ENCODE data around the gene MTARC2. TPM values are rescaled to one million over a fixed set of nuclear protein-coding genes. Genes with fewer than 3 reads are reported as not detected.

MTARC2 gene
- total RNA-seq, 2 donors from 2014 or later = 12.3 to 14.5 TPM

- H3K36me3 Mint-ChIP-seq (ENCODE audit: low read depth) = no peaks in the 10 kb centered on the region
- TF ChIP-seq CTCF (conservative IDR thresholded peaks at IDR 0.05) = no peak
Measured at GRCh38 chr1:220727519-220727918, 20.6 kb upstream of the MTARC2 start.

GRCh38 chr1:220730486-220730885 is 17.6 kb upstream of the MTARC2 start:
- no peak overlapping the region for H3K4me3 ChIP-seq (ENCODE audit: low read length)
- no peak overlapping the region for H3K9ac ChIP-seq (ENCODE audit: extremely low read depth, low read length, poor library complexity, severe bottlenecking)
- DNase-seq = no peak
- Mint-ChIP-seq H3K27me3 (ENCODE audit: insufficient read depth) (peaks cover 5% of the 10 kb centered on the region), H3K4me3 (no peak overlapping the region), H3K9me3 (no peaks in the 10 kb centered on the region), H3K27ac (no peak overlapping the region), H3K36me3 (ENCODE audit: low read depth) (no peaks in the 10 kb centered on the region), H3K4me1 (peaks cover 3% of the 10 kb centered on the region)
- H3K27ac ChIP-seq (ENCODE audit: low read depth, low read length) = no peak overlapping the region
- H3K36me3 ChIP-seq (ENCODE audit: control insufficient read depth, insufficient read depth, low read length) = no peaks in the 10 kb centered on the region
- H3K4me1 ChIP-seq (ENCODE audit: control insufficient read depth, insufficient read depth, low read length) = no peaks in the 10 kb centered on the region
- no peak for TF ChIP-seq CTCF (conservative IDR thresholded peaks at IDR 0.05)
- peaks cover 4% of the 10 kb centered on the region for H3K9me3 ChIP-seq (ENCODE audit: control insufficient read depth, low read length)
- 81 to 100% methylated on average over 1 to 2 of the region's 2 CpGs for WGBS, 2 experiments (ENCODE audit: insufficient coverage in 1 of 2, insufficient read length in 1 of 2)
- no peaks in the 10 kb centered on the region for H3K27me3 ChIP-seq (ENCODE audit: control insufficient read depth, insufficient read depth, low read length, poor library complexity, severe bottlenecking)

More at GRCh38 chr1:220727519-220727918, 20.6 kb upstream of the MTARC2 start:
- Mint-ChIP-seq H3K9me3 (no peaks in the 10 kb centered on the region), H3K4me3 (no peak overlapping the region), H3K27ac (no peak overlapping the region), H3K4me1 (no peaks in the 10 kb centered on the region), H3K27me3 (ENCODE audit: insufficient read depth) (no peaks in the 10 kb centered on the region)
- H3K27me3 ChIP-seq (ENCODE audit: control insufficient read depth, insufficient read depth, low read length, poor library complexity, severe bottlenecking) = no peaks in the 10 kb centered on the region
- no peaks in the 10 kb centered on the region for H3K36me3 ChIP-seq (ENCODE audit: control insufficient read depth, insufficient read depth, low read length)
- H3K4me3 ChIP-seq (ENCODE audit: low read length) = no peak overlapping the region
- H3K9me3 ChIP-seq (ENCODE audit: control insufficient read depth, low read length) = peaks cover under 1% of the 10 kb centered on the region
- WGBS, 2 experiments (ENCODE audit: insufficient coverage in 1 of 2, insufficient read length in 1 of 2) = 95% methylated on average over 1 of the region's 1 CpG; no CpG with 5 or more reads in 1 of the 2 experiments
- H3K9ac ChIP-seq (ENCODE audit: extremely low read depth, low read length, poor library complexity, severe bottlenecking) = no peak overlapping the region
- no peak overlapping the region for H3K27ac ChIP-seq (ENCODE audit: low read depth, low read length)
- no peaks in the 10 kb centered on the region for H3K4me1 ChIP-seq (ENCODE audit: control insufficient read depth, insufficient read depth, low read length)
- DNase-seq = no peak

- no peak overlapping the region for H3K27ac ChIP-seq (ENCODE audit: low read depth, low read length)
- no peak overlapping the region for H3K4me3 ChIP-seq (ENCODE audit: low read length)
- H3K9me3 ChIP-seq (ENCODE audit: control insufficient read depth, low read length) = peaks cover 4% of the 10 kb centered on the region
- Mint-ChIP-seq H3K36me3 (ENCODE audit: low read depth) (no peaks in the 10 kb centered on the region), H3K4me3 (no peak overlapping the region), H3K27me3 (ENCODE audit: insufficient read depth) (peaks cover 5% of the 10 kb centered on the region), H3K27ac (no peak overlapping the region), H3K9me3 (no peaks in the 10 kb centered on the region), H3K4me1 (peaks cover 5% of the 10 kb centered on the region)
- WGBS, 2 experiments (ENCODE audit: insufficient coverage in 1 of 2, insufficient read length in 1 of 2) = 83% methylated on average over 1 to 3 of the region's 3 CpGs
- DNase-seq = no peak
- H3K36me3 ChIP-seq (ENCODE audit: control insufficient read depth, insufficient read depth, low read length) = no peaks in the 10 kb centered on the region
- H3K9ac ChIP-seq (ENCODE audit: extremely low read depth, low read length, poor library complexity, severe bottlenecking) = no peak overlapping the region
- TF ChIP-seq CTCF (conservative IDR thresholded peaks at IDR 0.05) = no peak
- no peaks in the 10 kb centered on the region for H3K4me1 ChIP-seq (ENCODE audit: control insufficient read depth, insufficient read depth, low read length)
- H3K27me3 ChIP-seq (ENCODE audit: control insufficient read depth, insufficient read depth, low read length, poor library complexity, severe bottlenecking) = no peaks in the 10 kb centered on the region
Measured at GRCh38 chr1:220732137-220732536, 16.0 kb upstream of the MTARC2 start.
